ENCODE measurements around the gene SLC25A23.

- TF ChIP-seq CTCF (IDR thresholded peaks at IDR 0.05), result no peak
- no peak for TF ChIP-seq POLR2AphosphoS5 (IDR thresholded peaks at IDR 0.05)
- TF ChIP-seq POLR2A (IDR thresholded peaks at IDR 0.05), result no peak
Observed at GRCh38 chr19:6402837-6403608, 56.6 kb downstream of the SLC25A23 start.
